ENCODE results near the gene RASSF5.

The RASSF5 gene

GRCh38 chr1:206518206-206518605, 10.9 kb downstream of the RASSF5 start:
- DNase-seq, result no peak

- DNase-seq, result no peak
Observed at GRCh38 chr1:206518743-206519142, 11.4 kb downstream of the RASSF5 start.

- DNase-seq, result no peak
Observed at GRCh38 chr1:206521127-206521526, 13.8 kb downstream of the RASSF5 start.

- no peak for DNase-seq
Observed at GRCh38 chr1:206521694-206522402, 14.5 kb downstream of the RASSF5 start.

- DNase-seq, result no peak
Observed at GRCh38 chr1:206524739-206525364, 17.5 kb downstream of the RASSF5 start.

- DNase-seq, result no peak
Observed at GRCh38 chr1:206526064-206526911, 19.0 kb downstream of the RASSF5 start.

- DNase-seq, result no peak
Observed at GRCh38 chr1:206529425-206529824, 22.1 kb downstream of the RASSF5 start.

GRCh38 chr1:206532368-206532767, 25.0 kb downstream of the RASSF5 start:
- DNase-seq, result no peak

- no peak for DNase-seq
Observed at GRCh38 chr1:206534552-206534951, 27.2 kb downstream of the RASSF5 start.

- DNase-seq, result no peak
Observed at GRCh38 chr1:206535853-206536188, 28.5 kb downstream of the RASSF5 start.

- no peak for DNase-seq
Observed at GRCh38 chr1:206537141-206537540, 29.8 kb downstream of the RASSF5 start.

GRCh38 chr1:206538086-206538770, 30.9 kb downstream of the RASSF5 start:
- no peak for DNase-seq

- no peak for DNase-seq
Observed at GRCh38 chr1:206538901-206539640, 31.7 kb downstream of the RASSF5 start.

- DNase-seq, result no peak
Observed at GRCh38 chr1:206540044-206540780, 32.9 kb downstream of the RASSF5 start.

GRCh38 chr1:206541236-206541833, 34.0 kb downstream of the RASSF5 start:
- no peak for DNase-seq

GRCh38 chr1:206544562-206545257, 37.4 kb downstream of the RASSF5 start:
- DNase-seq, result peak; percentile 28

- no peak for DNase-seq
Observed at GRCh38 chr1:206545351-206545750, 38.0 kb downstream of the RASSF5 start.

GRCh38 chr1:206547104-206547503, 39.8 kb downstream of the RASSF5 start:
- DNase-seq, result no peak

GRCh38 chr1:206550446-206550845, 43.1 kb downstream of the RASSF5 start:
- DNase-seq, result peak; percentile 26

GRCh38 chr1:206551296-206551985, 44.1 kb downstream of the RASSF5 start:
- no peak for DNase-seq

All from NCI-H1694 treated with DMSO at 0.1 percent for 48 hours (cell line).